Midbrain (tissue), 1 donor: ENCODE data around the gene ARMC5.
A peak's percentile ranks its signal among the peaks of the same experiment; 100 is the strongest.
"Not testable (repeated sequence)": the region's sequence is repeated elsewhere in the genome, so short reads cannot be mapped to it uniquely, and the experiment has no call there.

ENCODE experiments used
- DNase-seq: peaks from one replicate; lab custom pipeline; 2025; lab: John Stamatoyannopoulos, UW

ARMC5 gene

GRCh38 chr16:31458844-31459686, at the start of gene ARMC5:
Gene ARMC5 (plus strand): TSS chr16:31459501. CDS start chr16:31459525, 24 bp downstream.
- peak; percentile 97 for DNase-seq

- no peak for DNase-seq
Measured at GRCh38 chr16:31410082-31410481, 49.2 kb upstream of the ARMC5 start.

GRCh38 chr16:31411024-31411844, 48.1 kb upstream of the ARMC5 start:
- no peak for DNase-seq

- no peak for DNase-seq
Measured at GRCh38 chr16:31412750-31413149, 46.6 kb upstream of the ARMC5 start.

- DNase-seq = no peak
Measured at GRCh38 chr16:31413381-31413780, 45.9 kb upstream of the ARMC5 start.

- no peak for DNase-seq
Measured at GRCh38 chr16:31413943-31414342, 45.4 kb upstream of the ARMC5 start.

GRCh38 chr16:31414706-31415105, 44.6 kb upstream of the ARMC5 start:
- no peak for DNase-seq

GRCh38 chr16:31416371-31416770, 42.9 kb upstream of the ARMC5 start:
- no peak for DNase-seq

GRCh38 chr16:31417036-31417435, 42.3 kb upstream of the ARMC5 start:
- not testable (repeated sequence) for DNase-seq

GRCh38 chr16:31417916-31418315, 41.4 kb upstream of the ARMC5 start:
- DNase-seq = no peak

- no peak for DNase-seq
Measured at GRCh38 chr16:31420037-31420436, 39.3 kb upstream of the ARMC5 start.

- no peak for DNase-seq
Measured at GRCh38 chr16:31421587-31421986, 37.7 kb upstream of the ARMC5 start.

- no peak for DNase-seq
Measured at GRCh38 chr16:31423241-31423640, 36.1 kb upstream of the ARMC5 start.

GRCh38 chr16:31423801-31424200, 35.5 kb upstream of the ARMC5 start:
- no peak for DNase-seq

- DNase-seq = peak; percentile 55
Measured at GRCh38 chr16:31427441-31428278, 31.6 kb upstream of the ARMC5 start.

- no peak for DNase-seq
Measured at GRCh38 chr16:31428279-31428597, 31.1 kb upstream of the ARMC5 start, which contains the start of gene COX6A2. Gene COX6A2 (minus strand): TSS chr16:31428360. CDS start chr16:31428325, 35 bp downstream.

GRCh38 chr16:31428638-31429247, 30.6 kb upstream of the ARMC5 start:
- no peak for DNase-seq

GRCh38 chr16:31429314-31429713, 30.0 kb upstream of the ARMC5 start:
- DNase-seq = no peak

- DNase-seq = no peak
Measured at GRCh38 chr16:31429796-31430195, 29.5 kb upstream of the ARMC5 start.

- no peak for DNase-seq
Measured at GRCh38 chr16:31430380-31431052, 28.8 kb upstream of the ARMC5 start.
